ENCODE data around the gene ZFPL1.

ZFPL1 gene

GRCh38 chr11:65083834-65084597 is at the start of gene ZFPL1, which contains the start of gene CDCA5:
TSS of gene ZFPL1 (plus strand) at chr11:65084222. CDS start at chr11:65084699, 477 bp downstream.
TSS of gene CDCA5 (minus strand) at chr11:65084040. CDS start at chr11:65083978, 62 bp downstream.
- DNase-seq = peak; percentile 96

GRCh38 chr11:65034423-65034822 is 49.6 kb upstream of the ZFPL1 start:
- no peak for DNase-seq

- no peak for DNase-seq
Measured at GRCh38 chr11:65035579-65035978, 48.4 kb upstream of the ZFPL1 start.

- DNase-seq = no peak
Measured at GRCh38 chr11:65036931-65037330, 47.1 kb upstream of the ZFPL1 start.

GRCh38 chr11:65040520-65040846 is 43.5 kb upstream of the ZFPL1 start:
- DNase-seq = no peak

- DNase-seq = peak; percentile 95
Measured at GRCh38 chr11:65040847-65041622, 43.0 kb upstream of the ZFPL1 start, which contains the start of gene SAC3D1. TSS of gene SAC3D1 (plus strand) at chr11:65041210. CDS start at chr11:65041293, 83 bp downstream.

GRCh38 chr11:65042891-65043290 is 41.1 kb upstream of the ZFPL1 start:
- DNase-seq = no peak

- no peak for DNase-seq
Measured at GRCh38 chr11:65043881-65044501, 40.0 kb upstream of the ZFPL1 start.

GRCh38 chr11:65045061-65045460 is 39.0 kb upstream of the ZFPL1 start:
- no peak for DNase-seq

GRCh38 chr11:65045728-65046127 is 38.3 kb upstream of the ZFPL1 start:
- no peak for DNase-seq

GRCh38 chr11:65047581-65048422 is 36.2 kb upstream of the ZFPL1 start:
- peak; percentile 53 for DNase-seq

GRCh38 chr11:65051398-65051858 is 32.6 kb upstream of the ZFPL1 start:
- no peak for DNase-seq

- peak; percentile 37 for DNase-seq
Measured at GRCh38 chr11:65053827-65054508, 30.1 kb upstream of the ZFPL1 start.

GRCh38 chr11:65055538-65055937 is 28.5 kb upstream of the ZFPL1 start:
- DNase-seq = no peak

GRCh38 chr11:65056999-65057398 is 27.0 kb upstream of the ZFPL1 start:
- no peak for DNase-seq

GRCh38 chr11:65057526-65057925 is 26.5 kb upstream of the ZFPL1 start:
- DNase-seq = no peak

- no peak for DNase-seq
Measured at GRCh38 chr11:65058012-65058411, 26.0 kb upstream of the ZFPL1 start.

- no peak for DNase-seq
Measured at GRCh38 chr11:65058419-65059054, 25.5 kb upstream of the ZFPL1 start, which contains the start of gene NAALADL1. TSS of gene NAALADL1 (minus strand) at chr11:65058553. CDS start at chr11:65058521, 32 bp downstream.

GRCh38 chr11:65059523-65059922 is 24.5 kb upstream of the ZFPL1 start:
- DNase-seq = no peak

- no peak for DNase-seq
Measured at GRCh38 chr11:65059959-65060824, 23.8 kb upstream of the ZFPL1 start.

Data from stimulated activated CD4-positive, alpha-beta T cell treated with anti-CD3 and anti-CD28 coated beads, Interleukin-15, amount 100 ng/mL, for 24 hours (primary cell).